IMR-90 (cell line): ENCODE data around the gene STUB1. TPM values are rescaled to one million over a fixed set of nuclear protein-coding genes. Genes with fewer than 3 reads are reported as not detected.

Source experiments
- ATAC-seq: fragments of 200-7000 bp; cut with Tn5 transposase; 2 replicates; pipeline ENCODE4 v1.9.1; 2020; ENCODE audit warnings: low read depth, mild to moderate bottlenecking, moderate library complexity
- BruUV-seq: library from RNA; stranded (reverse); fragments of 400-500 nt; replicated peaks from 2 replicates; lab custom pipeline; 2021; lab: Mats Ljungman, UMichigan
- CTCF ChIA-PET: fragments of 300-600 bp; formaldehyde crosslinking; extraction: SDS; loops from one replicate; lab custom pipeline; 2021; ENCODE audit warnings: antibody characterized with exemption; lab: Yijun Ruan, JAX
- POLR2A ChIA-PET: fragments of 300-600 bp; sonication (Branson Sonifier 250); formaldehyde crosslinking; loops from one replicate; lab custom pipeline; 2022; ENCODE audit warnings: antibody characterized with exemption; ENCODE audit not compliant: unreplicated experiment; lab: Charles Lee
- DNase-seq: peaks from one replicate; pipeline ENCODE4 v3.0.0; 2013
- H2AFZ ChIP-seq: replicated peaks from 2 replicates; pipeline ENCODE3; 2013; ENCODE audit warnings: low read length, mild to moderate bottlenecking; ENCODE audit not compliant: poor library complexity
- H2AK5ac ChIP-seq: 2 replicates; pipeline ENCODE4 v1.6.1; 2013; ENCODE audit warnings: low read depth, low read length, inconsistent platforms
- H2AK9ac ChIP-seq: replicated peaks from 2 replicates; pipeline ENCODE3; 2013; ENCODE audit warnings: mild to moderate bottlenecking, low read depth, low read length, moderate library complexity; ENCODE audit not compliant: poor library complexity
- H2BK120ac ChIP-seq: 2 replicates; pipeline ENCODE4 v1.6.1; 2013; ENCODE audit warnings: low read depth, low read length, inconsistent platforms
- H2BK15ac ChIP-seq: 3 replicates; pipeline ENCODE4 v1.6.1; 2013; ENCODE audit warnings: low read depth, low read length, inconsistent platforms
- H2BK20ac ChIP-seq: 2 replicates; pipeline ENCODE4 v1.6.1; 2013; ENCODE audit warnings: low read depth, mild to moderate bottlenecking, inconsistent platforms, low read length, moderate library complexity
- H2BK5ac ChIP-seq: 2 replicates; pipeline ENCODE4 v1.6.1; 2013; ENCODE audit warnings: mild to moderate bottlenecking, low read depth, low read length, inconsistent platforms; ENCODE audit not compliant: poor library complexity, severe bottlenecking
- H3K14ac ChIP-seq: replicated peaks from 2 replicates; pipeline ENCODE4 v1.6.1; 2013; ENCODE audit warnings: low read depth, low read length, inconsistent platforms
- H3K18ac ChIP-seq: 2 replicates; pipeline ENCODE4 v1.6.1; 2013; ENCODE audit warnings: low read depth, low read length, control low read depth
- H3K23ac ChIP-seq: 2 replicates; pipeline ENCODE4 v1.6.1; 2013; ENCODE audit warnings: low read depth, low read length, inconsistent platforms
- H3K27ac ChIP-seq: 2 replicates; pipeline ENCODE4 v1.5.1; 2013; ENCODE audit warnings: mild to moderate bottlenecking, control low read depth, low read length; ENCODE audit not compliant: insufficient read depth
- H3K27me3 ChIP-seq: 2 replicates; pipeline ENCODE4 v1.6.1; 2013; ENCODE audit warnings: low read length; ENCODE audit not compliant: control insufficient read depth, insufficient read depth
- H3K36me3 ChIP-seq: 2 replicates; pipeline ENCODE4 v1.6.1; 2013; ENCODE audit warnings: low read length, mixed read lengths; ENCODE audit not compliant: control insufficient read depth, insufficient read depth
- H3K4ac ChIP-seq: 2 replicates; pipeline ENCODE4 v1.6.1; 2013; ENCODE audit warnings: low read depth, low read length, inconsistent platforms
- H3K4me1 ChIP-seq: 2 replicates; pipeline ENCODE4 v1.6.1; 2013; ENCODE audit warnings: low read length, mixed read lengths; ENCODE audit not compliant: control insufficient read depth, insufficient read depth
- H3K4me2 ChIP-seq: 2 replicates; pipeline ENCODE4 v1.6.1; 2013; ENCODE audit warnings: low read depth, mild to moderate bottlenecking, control low read depth, low read length, moderate library complexity
- H3K4me3 ChIP-seq: 2 replicates; pipeline ENCODE4 v1.5.1; 2013; ENCODE audit warnings: low read depth, mild to moderate bottlenecking, control low read depth, low read length, moderate library complexity; ENCODE audit not compliant: insufficient read depth
- H3K56ac ChIP-seq: 2 replicates; pipeline ENCODE4 v1.6.1; 2013; ENCODE audit warnings: low read length, inconsistent platforms; ENCODE audit not compliant: insufficient read depth; ENCODE audit errors: extremely low read depth
- H3K79me1 ChIP-seq, 2 experiments: 2 replicates each; pipeline ENCODE4 v1.6.1; 2013; ENCODE audit warnings: low read length in 2 of 2, inconsistent platforms in 1 of 2, low read depth in 1 of 2
- H3K9ac ChIP-seq: 2 replicates; pipeline ENCODE4 v1.6.1; 2013; ENCODE audit warnings: low read depth, low read length, control low read depth
- H3K9me1 ChIP-seq: 2 replicates; pipeline ENCODE4 v1.6.1; 2013; ENCODE audit warnings: low read length, inconsistent platforms; ENCODE audit not compliant: insufficient read depth
- H3K9me3 ChIP-seq: 2 replicates; pipeline ENCODE4 v1.6.1; 2013; ENCODE audit warnings: low read length; ENCODE audit not compliant: control insufficient read depth, insufficient read depth
- H4K20me1 ChIP-seq: 2 replicates; pipeline ENCODE4 v1.6.1; 2013; ENCODE audit warnings: low read length, inconsistent platforms; ENCODE audit not compliant: insufficient read depth
- H4K5ac ChIP-seq: 2 replicates; pipeline ENCODE4 v1.6.1; 2013; ENCODE audit warnings: mild to moderate bottlenecking, low read depth, low read length, control low read depth
- H4K8ac ChIP-seq, 2 experiments: 2 replicates each; pipeline ENCODE4 v1.6.1; 2013; ENCODE audit warnings: low read depth in 2 of 2, low read length in 2 of 2, control low read depth in 1 of 2, inconsistent platforms in 1 of 2
- H4K91ac ChIP-seq: 2 replicates; pipeline ENCODE4 v1.6.1; 2013; ENCODE audit warnings: low read depth, low read length, inconsistent platforms; ENCODE audit not compliant: insufficient read depth
- BHLHE40 ChIP-seq: fragments of 150-350 bp; IDR thresholded peaks from 2 replicates; pipeline ENCODE4 v1.6.1; 2016; ENCODE audit warnings: mild to moderate bottlenecking, low read depth, low read length
- CHD1 ChIP-seq: IDR thresholded peaks from 2 replicates; pipeline ENCODE4 v1.6.1; 2012; ENCODE audit warnings: low read depth, low read length, improper control_type of control experiment
- MAFK ChIP-seq: IDR thresholded peaks from 2 replicates; pipeline ENCODE4 v1.6.1; 2012; ENCODE audit warnings: low read depth, low read length, improper control_type of control experiment
- MAZ ChIP-seq: IDR thresholded peaks from 2 replicates; pipeline ENCODE4 v1.6.1; 2012; ENCODE audit warnings: low read depth, mild to moderate bottlenecking, low read length, improper control_type of control experiment, moderate library complexity, borderline replicate concordance
- POLR2A ChIP-seq: IDR thresholded peaks from 2 replicates; pipeline ENCODE4 v1.6.1; 2012; ENCODE audit warnings: mild to moderate bottlenecking, low read depth, low read length
- RCOR1 ChIP-seq: IDR thresholded peaks from 2 replicates; pipeline ENCODE4 v1.6.1; 2012; ENCODE audit warnings: mild to moderate bottlenecking, low read length, improper control_type of control experiment; ENCODE audit not compliant: insufficient replicate concordance
- RFX5 ChIP-seq: IDR thresholded peaks from 2 replicates; pipeline ENCODE4 v1.8.0; 2012; ENCODE audit warnings: low read depth, mild to moderate bottlenecking, low read length, moderate library complexity
- SMC3 ChIP-seq: fragments of 150-350 bp; IDR thresholded peaks from 2 replicates; pipeline ENCODE4 v1.6.1; 2016; ENCODE audit warnings: low read depth, mild to moderate bottlenecking, antibody characterized with exemption, low read length, moderate library complexity
- WGBS, 2 experiments: methylation state at CpG; one replicate each; pipeline versions ENCODE4 v1.1.5 to v1.1.7; 2013; ENCODE audit warnings: missing lambda C conversion rate in 2 of 2; ENCODE audit not compliant: insufficient read length in 1 of 2; ENCODE audit errors: extremely low coverage in 2 of 2; 5-methylcytosine and 5-hydroxymethylcytosine counted together
- dilution Hi-C: fragments of 300-500 bp; cut with HindIII; formaldehyde crosslinking; loops from one replicate; pipeline ENCODE4 v1.14.3; 2018; ENCODE audit warnings: low sequenced_read_pairs; ENCODE audit not compliant: unreplicated experiment
- in situ Hi-C: fragments of 300-500 bp; cut with MboI; formaldehyde crosslinking; loops from 3 replicates; pipeline ENCODE4 v1.14.3; 2019; ENCODE audit warnings: low sequenced_read_pairs, inconsistent platforms, mixed read lengths
- intact Hi-C: fragments of 100-400 bp; cut with micrococcal nuclease; formaldehyde crosslinking; loops from 2 replicates; pipeline ENCODE4 v1.10.0; 2022
- polyA plus RNA-seq, 3 experiments: library from polyadenylated mRNA; depleted of rRNA; stranded (reverse); fragments of >200 nt; gene quantifications; 2 replicates each; pipeline ENCODE4 v1.2.3, GENCODE V29; 2012; ENCODE audit warnings: low replicate concordance in 1 of 3
- total RNA-seq: library from RNA; depleted of rRNA; stranded (reverse); fragments of >200 nt; gene quantifications from 2 replicates; pipeline ENCODE4 v1.2.3, GENCODE V29; 2012
- TF ChIP-seq, protein P1 (sequence below): fragments of 150-350 bp; IDR thresholded peaks from 2 replicates; pipeline ENCODE4 v1.6.1; 2016; ENCODE audit warnings: low read depth, mild to moderate bottlenecking, low read length, moderate library complexity, borderline replicate concordance
- TF ChIP-seq, protein P2 (sequence below): conservative IDR thresholded peaks from 2 replicates; pipeline ENCODE4 v1.5.1; 2012; ENCODE audit warnings: mild to moderate bottlenecking, low read depth, low read length, improper control_type of control experiment
- TF ChIP-seq, protein P3 (sequence below): fragments of 150-350 bp; IDR thresholded peaks from 2 replicates; pipeline ENCODE4 v1.6.1; 2017; ENCODE audit warnings: mild to moderate bottlenecking, antibody characterized with exemption, low read length, low read depth

Gene STUB1
- total and polyA plus RNA-seq, 2 of the 4 experiments (the other 2 are of a cell fraction) = 183 to 186 TPM

DNA sequence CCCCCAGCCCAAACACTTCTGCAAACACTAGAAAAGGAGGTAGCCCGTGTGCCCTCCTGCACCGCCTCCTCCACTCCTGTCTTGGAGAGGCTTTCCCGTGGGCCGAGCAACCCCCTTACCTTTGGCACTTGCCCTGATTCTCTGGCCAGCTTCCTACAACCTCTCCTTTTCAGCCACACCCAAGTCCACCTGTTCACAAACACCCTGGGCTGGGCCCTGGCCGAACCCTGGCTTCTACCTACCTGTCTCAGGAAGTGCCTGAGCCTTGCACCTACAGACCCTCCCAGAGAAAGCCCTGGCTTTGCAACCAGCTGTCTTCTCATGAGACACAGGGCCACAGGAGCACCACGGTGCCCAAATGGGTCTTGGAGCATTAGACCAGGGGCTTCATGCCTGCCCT lies 38.7 kb downstream of the STUB1 start:
- Histone ChIP-seq H2BK20ac (no peak overlapping the region), H2AFZ (peak overlapping the region; percentile 43), H3K79me1 (peaks cover 13 to 23% of the 10 kb centered on the region in 2 experiments), H3K9me1 (no peaks in the 10 kb centered on the region), H4K20me1 (peaks cover 7% of the 10 kb centered on the region), H4K5ac (no peak overlapping the region), H3K4me2 (no peak overlapping the region), H3K36me3 (peaks cover 1% of the 10 kb centered on the region; the same call in 1 of the 2 replicates), H3K27me3 (no peaks in the 10 kb centered on the region), H2AK5ac (no peak overlapping the region; the same call in 1 of the 2 replicates), H4K91ac (no peak overlapping the region), H3K9me3 (no peaks in the 10 kb centered on the region), H3K9ac (no peak overlapping the region), H3K27ac (no peak overlapping the region), H3K4ac (no peak overlapping the region), H2BK15ac (no peak overlapping the region), H2AK9ac (peak overlapping the region; percentile 42), H3K23ac (no peak overlapping the region), H3K14ac (no peak overlapping the region), H2BK120ac (no peak overlapping the region), H2BK5ac (no peak overlapping the region), H3K56ac (no peak overlapping the region), H4K8ac (no peak overlapping the region), H3K4me3 (no peak overlapping the region), H3K18ac (no peak overlapping the region), H3K4me1 (peaks cover 21% of the 10 kb centered on the region)
- ChIA-PET POLR2A (no interaction called here), CTCF (interaction anchor here (0.6 kb wide), 1 partner anchor 9 kb away, joined by 3 read pairs; no protein-coding TSS in a partner anchor)
- no peak for TF ChIP-seq RCOR1
- TF ChIP-seq, protein P1, sequence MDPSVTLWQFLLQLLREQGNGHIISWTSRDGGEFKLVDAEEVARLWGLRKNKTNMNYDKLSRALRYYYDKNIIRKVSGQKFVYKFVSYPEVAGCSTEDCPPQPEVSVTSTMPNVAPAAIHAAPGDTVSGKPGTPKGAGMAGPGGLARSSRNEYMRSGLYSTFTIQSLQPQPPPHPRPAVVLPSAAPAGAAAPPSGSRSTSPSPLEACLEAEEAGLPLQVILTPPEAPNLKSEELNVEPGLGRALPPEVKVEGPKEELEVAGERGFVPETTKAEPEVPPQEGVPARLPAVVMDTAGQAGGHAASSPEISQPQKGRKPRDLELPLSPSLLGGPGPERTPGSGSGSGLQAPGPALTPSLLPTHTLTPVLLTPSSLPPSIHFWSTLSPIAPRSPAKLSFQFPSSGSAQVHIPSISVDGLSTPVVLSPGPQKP = no peak
- no peak for TF ChIP-seq MAFK
- TF ChIP-seq POLR2A = no peak
- TF ChIP-seq RFX5 = no peak
- TF ChIP-seq, protein P2, sequence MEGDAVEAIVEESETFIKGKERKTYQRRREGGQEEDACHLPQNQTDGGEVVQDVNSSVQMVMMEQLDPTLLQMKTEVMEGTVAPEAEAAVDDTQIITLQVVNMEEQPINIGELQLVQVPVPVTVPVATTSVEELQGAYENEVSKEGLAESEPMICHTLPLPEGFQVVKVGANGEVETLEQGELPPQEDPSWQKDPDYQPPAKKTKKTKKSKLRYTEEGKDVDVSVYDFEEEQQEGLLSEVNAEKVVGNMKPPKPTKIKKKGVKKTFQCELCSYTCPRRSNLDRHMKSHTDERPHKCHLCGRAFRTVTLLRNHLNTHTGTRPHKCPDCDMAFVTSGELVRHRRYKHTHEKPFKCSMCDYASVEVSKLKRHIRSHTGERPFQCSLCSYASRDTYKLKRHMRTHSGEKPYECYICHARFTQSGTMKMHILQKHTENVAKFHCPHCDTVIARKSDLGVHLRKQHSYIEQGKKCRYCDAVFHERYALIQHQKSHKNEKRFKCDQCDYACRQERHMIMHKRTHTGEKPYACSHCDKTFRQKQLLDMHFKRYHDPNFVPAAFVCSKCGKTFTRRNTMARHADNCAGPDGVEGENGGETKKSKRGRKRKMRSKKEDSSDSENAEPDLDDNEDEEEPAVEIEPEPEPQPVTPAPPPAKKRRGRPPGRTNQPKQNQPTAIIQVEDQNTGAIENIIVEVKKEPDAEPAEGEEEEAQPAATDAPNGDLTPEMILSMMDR = no peak
- TF ChIP-seq, protein P3, sequence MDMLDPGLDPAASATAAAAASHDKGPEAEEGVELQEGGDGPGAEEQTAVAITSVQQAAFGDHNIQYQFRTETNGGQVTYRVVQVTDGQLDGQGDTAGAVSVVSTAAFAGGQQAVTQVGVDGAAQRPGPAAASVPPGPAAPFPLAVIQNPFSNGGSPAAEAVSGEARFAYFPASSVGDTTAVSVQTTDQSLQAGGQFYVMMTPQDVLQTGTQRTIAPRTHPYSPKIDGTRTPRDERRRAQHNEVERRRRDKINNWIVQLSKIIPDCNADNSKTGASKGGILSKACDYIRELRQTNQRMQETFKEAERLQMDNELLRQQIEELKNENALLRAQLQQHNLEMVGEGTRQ = no peak
- TF ChIP-seq BHLHE40 = no peak
- TF ChIP-seq CHD1 = no peak
- TF ChIP-seq SMC3 = no peak
- no peak for TF ChIP-seq MAZ
- intact Hi-C loops (no loop called here), in situ Hi-C loops (loop anchor here (25.0 kb wide), 1 partner anchor 343 kb away; the partner anchor contains the start of gene SSTR5), dilution Hi-C loops (no loop called here)
- 86% methylated on average over 5 of the region's 6 CpGs; no CpG with 5 or more reads in 1 of the 2 experiments for WGBS, 2 experiments
- no TSS peak for BruUV-seq
- DNase-seq (no peak), ATAC-seq (no peak)
